GM19328 (cell line): ENCODE results near the gene ANO9.
A peak's percentile ranks its signal among the peaks of the same experiment; 100 is the strongest.
"Not testable (repeated sequence)": the region's sequence is repeated elsewhere in the genome, so short reads cannot be mapped to it uniquely, and the experiment has no call there.

Experiments
- ATAC-seq: cut with Tn5 transposase; IDR thresholded peaks from one replicate; pipeline ENCODE4 v1.9.1; 2021; ENCODE audit warnings: mild to moderate bottlenecking, moderate library complexity; ENCODE audit not compliant: unreplicated experiment

ANO9 gene

DNA sequence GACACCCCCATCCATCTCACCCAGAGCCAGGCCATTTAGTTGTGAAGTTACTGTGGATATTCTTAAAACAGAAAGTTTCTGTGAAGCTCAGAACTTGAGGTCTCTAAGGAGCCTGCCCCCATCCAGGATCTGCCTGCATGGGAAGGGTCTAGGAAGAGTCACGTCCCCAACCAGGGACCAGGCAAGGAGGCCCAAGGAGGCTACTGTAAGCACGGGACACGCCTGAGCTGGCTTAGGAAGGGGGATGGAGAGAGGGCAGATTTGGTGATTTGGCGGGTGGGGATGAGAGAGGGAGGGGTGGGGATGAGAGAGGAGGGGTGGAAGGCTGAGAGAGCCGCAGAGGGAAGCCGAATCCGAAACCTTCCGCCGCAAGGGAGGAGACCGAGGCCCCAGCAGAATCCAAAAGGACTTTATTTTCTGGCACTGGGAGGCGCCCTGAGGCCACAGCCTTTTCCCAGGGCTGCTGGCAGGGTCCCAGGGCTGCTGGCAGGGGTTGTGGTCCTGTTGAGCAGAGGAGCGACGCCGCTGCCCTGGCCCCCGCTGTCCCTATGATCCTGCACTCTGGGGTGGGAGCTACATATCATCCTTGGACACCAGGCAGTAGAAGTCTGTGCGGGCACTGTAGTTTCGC lies 36.4 kb downstream of the ANO9 start:
- ATAC-seq, result no peak

- ATAC-seq, result no peak
Observed at GRCh38 chr11:404551-405264, 37.1 kb downstream of the ANO9 start.

GRCh38 chr11:403761-404431 lies 37.9 kb downstream of the ANO9 start:
- ATAC-seq, result no peak

DNA sequence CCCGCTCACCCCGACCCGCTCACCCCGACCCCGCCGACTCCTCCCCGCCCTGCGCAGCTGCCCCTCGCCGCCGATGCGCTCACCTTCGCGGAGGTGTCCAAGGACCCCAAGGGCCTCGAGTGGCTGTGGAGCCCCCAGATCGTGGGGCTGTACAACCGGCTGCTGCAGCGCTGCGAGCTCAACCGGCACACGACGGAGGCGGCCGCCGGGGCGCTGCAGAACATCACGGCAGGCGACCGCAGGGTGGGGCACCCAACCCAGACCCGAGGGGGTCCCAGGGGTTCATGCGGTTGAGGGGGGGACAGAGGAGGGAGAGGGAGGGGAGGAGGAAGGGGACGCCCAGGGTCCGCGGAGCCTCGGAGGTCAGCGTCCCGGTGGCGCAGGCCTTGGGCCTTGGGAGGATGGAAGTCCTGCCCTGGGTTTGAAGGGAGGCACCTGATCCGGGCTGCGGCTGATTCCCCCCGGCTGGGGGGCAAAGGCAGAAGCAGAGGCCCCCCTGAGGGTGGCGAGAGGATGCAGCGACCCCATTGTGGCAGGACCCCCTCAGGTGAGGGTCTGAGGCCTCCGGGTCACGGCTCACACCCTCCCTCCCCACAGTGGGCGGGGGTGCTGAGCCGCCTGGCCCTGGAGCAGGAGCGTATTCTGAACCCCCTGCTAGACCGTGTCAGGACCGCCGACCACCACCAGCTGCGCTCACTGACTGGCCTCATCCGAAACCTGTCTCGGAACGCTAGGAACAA lies 38.6 kb downstream of the ANO9 start:
- no peak for ATAC-seq

- ATAC-seq, result not testable (repeated sequence)
Observed at GRCh38 chr11:401196-401595, 40.6 kb downstream of the ANO9 start.

DNA sequence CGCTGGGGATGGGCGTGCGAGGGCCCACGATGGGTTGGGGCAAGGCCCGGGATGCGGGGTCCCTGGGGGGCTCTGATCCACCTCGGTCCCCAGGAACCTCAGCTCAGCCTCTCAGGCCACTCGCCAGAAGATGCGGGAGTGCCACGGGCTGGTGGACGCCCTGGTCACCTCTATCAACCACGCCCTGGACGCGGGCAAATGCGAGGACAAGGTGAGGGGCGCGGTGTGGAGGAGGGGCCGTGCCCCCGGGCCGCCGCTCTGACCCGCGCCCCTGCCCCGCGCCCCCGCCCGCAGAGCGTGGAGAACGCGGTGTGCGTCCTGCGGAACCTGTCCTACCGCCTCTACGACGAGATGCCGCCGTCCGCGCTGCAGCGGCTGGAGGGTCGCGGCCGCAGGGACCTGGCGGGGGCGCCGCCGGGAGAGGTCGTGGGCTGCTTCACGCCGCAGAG lies 41.5 kb downstream of the ANO9 start:
- ATAC-seq, result no peak

DNA sequence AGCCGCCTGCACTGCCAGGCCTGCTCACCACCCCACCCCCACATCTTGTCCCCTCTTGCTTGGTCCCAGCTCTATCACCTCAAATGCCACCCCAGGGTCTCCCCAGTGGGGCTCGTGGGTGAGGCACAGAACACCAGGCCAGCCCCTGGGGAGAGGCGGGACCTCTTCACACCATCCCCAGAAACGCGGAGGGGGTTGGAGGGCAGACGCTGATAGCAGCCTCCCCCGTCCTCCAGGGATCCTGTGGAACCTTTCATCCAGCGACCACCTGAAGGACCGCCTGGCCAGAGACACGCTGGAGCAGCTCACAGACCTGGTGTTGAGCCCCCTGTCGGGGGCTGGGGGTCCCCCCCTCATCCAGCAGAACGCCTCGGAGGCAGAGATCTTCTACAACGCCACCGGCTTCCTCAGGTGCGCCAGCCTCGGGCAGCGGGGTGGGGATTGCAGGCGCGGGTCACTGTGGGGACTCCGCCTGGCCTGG lies 42.0 kb downstream of the ANO9 start:
- ATAC-seq, result no peak

GRCh38 chr11:398826-399225 lies 43.0 kb downstream of the ANO9 start:
- no peak for ATAC-seq

GRCh38 chr11:396948-397548 lies 44.8 kb downstream of the ANO9 start:
- ATAC-seq, result peak; percentile 60

DNA sequence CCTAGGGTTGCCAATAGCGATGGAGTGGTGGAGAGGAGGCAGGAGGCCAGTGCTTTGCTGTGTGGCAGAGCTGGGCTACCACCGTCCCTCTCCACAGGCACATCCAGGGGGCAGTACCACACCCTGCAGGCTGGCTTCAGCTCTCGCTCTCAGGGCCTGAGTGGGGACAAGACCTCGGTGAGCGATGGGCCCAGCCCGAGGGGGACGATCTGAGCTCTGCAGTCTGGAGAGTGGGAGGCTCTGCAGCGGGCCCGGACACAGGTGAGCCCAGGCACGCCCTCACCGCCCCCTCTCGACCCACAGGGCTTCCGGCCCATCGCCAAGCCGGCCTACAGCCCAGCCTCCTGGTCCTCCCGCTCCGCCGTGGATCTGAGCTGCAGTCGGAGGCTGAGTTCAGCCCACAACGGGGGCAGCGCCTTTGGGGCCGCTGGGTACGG lies 45.3 kb downstream of the ANO9 start:
- no peak for ATAC-seq

DNA sequence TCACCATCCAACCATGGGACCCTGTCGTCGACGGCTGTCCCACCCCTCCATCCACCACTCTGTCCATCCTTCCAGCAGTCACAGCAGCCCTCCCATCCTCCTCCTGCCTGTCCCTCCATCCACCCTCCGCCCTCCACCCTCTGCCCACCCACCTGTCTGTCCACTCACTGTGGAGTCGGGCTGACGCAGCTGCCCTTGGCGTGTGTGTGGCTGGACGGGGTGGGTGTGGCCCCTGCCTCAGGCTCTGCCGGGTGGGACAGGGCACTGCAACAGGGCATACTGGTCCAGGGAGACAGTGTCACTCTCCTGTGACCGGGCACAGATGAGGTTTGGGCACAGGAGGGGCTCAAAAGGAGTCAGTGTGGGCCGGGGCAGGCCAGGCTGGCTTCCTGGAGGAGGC lies 45.9 kb downstream of the ANO9 start:
- ATAC-seq, result no peak

DNA sequence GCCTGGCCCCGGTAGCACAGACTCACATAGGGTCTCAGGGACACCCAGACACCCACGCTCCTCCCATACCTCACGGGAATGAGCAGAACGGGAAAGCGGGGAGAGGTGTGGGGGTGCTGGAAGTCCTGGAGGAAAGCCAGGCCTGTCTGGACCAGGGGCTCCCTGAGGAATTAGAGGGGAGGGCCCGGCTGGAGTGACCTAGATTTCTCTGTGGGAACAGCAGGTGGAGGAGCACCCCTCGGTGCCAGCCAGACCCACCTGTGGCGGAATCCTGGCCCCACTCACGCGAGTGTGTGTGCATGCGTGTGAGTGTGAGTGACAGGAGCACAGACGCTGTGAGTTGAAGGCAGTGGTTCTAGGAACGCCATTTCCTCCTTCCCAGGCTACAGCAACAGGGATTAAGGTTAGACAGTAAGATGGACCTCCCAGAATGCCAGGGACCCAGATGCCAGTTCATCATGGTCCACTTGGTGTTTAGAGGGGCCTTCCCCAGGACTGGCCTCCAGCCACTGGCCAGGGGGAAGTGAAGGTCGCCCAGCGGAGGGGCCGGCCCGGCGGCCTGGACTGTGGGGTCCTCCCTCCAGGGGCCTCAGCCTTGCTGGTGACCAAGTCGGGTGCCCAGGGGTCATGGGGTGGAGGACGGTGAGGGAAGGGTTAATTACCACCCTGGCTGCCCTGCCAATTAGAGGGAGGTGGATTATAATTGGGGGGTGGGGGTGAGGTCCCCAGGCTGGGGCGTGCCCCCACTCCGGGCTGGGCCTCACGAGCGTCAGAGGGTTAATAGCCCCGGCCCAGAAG lies 46.8 kb downstream of the ANO9 start:
- no peak for ATAC-seq

- ATAC-seq, result no peak
Observed at GRCh38 chr11:394034-394857, 47.6 kb downstream of the ANO9 start, which contains the start of gene PKP3. Gene PKP3, plus strand, starts transcription at chr11:394209. Its CDS starts 84 bp downstream, at chr11:394293.

DNA sequence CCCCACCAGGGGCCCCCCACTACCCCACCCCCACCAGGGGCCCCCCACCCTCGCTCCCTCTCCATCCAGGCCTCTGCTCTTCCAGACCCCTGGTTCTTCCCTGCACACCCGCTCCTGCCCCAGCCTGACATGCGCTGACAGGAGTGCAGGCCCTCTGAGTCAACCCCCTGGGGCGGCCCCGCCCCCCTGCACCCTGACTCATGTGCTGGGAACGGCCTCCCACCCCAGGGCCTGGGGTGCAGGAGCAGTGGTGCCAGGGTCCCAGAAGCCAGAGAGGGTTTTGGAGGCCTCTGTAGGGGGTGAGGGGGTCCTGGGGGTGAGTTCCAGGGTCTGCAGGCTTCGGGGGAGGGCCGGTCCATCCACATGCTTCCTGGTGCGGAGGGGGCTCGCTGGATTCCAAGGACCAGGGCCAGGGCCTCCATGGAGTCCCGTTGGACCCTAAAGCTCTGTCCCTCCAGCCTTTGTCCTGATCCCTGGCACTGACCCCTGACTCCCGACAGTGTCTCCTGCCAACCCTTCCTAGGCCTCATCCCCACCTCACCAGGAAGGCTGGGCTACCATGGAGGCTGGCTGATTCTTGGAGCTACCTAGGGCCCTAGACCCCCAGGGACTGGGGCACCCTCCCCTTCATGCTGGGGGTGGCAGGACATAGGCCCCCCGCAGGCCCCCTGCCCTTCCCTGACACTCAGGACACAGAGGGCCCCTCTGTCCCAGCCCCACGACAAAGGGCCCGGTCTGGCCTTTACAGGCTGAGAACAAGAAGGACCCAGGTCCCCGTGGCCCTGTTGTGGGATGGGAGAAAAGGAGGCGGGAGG lies 48.4 kb downstream of the ANO9 start:
- ATAC-seq, result no peak

DNA sequence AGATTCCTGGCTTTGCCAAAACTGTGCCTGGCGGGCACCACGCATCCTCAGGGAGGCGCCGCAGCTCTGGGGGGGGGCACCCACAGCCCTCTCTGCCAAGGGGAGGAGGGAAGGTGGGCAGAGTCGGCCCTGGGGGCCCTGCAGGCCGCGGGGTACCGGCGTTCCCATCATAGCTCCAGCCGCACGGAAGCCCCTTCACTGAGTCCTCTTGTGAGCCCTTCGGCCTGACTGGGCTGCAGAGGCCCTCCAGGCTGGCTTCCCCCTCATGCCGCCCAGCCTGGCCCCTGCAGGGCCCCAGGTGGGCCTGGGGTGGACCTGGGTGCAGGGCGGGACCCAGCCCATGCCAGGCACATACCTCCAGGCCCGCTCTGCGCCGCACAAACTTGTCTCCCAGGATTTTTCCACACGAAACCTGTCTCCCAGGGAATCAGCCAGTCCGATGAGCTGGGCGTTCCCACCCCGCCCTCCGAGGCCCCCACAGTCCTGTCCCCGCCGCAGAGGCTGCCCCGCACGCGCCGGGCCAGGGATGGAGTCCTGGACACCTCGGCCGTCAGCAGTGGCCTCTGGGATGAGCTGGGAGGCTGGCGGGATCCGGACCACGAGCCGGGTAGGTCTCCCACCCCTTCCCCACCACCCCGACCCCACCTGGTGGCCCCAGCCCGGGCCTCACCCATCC lies 49.6 kb downstream of the ANO9 start:
- ATAC-seq, result no peak

GRCh38 chr11:391117-392017 lies 50.4 kb downstream of the ANO9 start:
- no peak for ATAC-seq

DNA sequence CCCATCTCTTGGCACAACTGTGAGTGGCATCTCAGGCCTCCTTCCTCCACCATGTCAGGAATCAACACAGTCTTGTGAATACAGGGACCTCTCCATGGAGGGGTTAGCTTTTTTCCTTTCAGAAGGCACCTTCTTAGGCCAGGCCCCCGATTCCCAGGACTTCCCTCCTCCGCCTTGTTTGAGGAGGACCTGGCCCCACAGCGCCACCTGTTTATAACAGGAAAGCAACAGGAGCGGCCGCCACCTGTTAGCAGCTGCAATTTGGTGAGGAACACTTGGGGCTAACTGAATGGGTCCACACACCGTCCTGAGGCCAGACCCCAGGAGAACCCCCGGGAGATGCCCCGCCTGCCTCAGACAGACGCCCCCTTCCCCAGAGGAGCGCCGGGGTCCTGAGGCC lies 51.6 kb downstream of the ANO9 start:
- no peak for ATAC-seq
